Activated naive CD8-positive, alpha-beta T cell treated with anti-CD3 and anti-CD28 coated beads, Interleukin-2, amount 50 U/mL, for 16 hours (primary cell): ENCODE results near the gene NEK6.

ENCODE experiments used
- DNase-seq: peaks from one replicate; pipeline ENCODE4 v3.0.0-alpha.2; 2020; ENCODE audit warnings: low read depth, low spot score

Gene NEK6

DNA sequence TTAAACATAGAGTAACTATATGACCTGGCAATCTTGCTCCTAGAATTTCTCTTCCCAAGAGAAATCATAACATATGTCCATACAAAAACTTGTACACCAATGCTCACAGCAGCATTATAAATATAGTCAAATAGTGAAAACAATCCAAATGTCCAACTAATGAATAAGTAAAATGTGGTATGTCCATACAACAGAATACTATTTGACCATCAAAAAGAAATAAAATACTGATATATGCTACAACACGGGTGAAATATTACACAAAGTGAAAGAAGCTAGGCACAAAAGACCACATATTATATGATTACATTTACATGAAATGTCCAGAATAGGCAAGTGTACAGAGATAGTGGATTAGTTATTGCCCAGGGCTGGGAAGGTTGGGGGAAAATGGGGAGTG lies 116.1 kb downstream of the NEK6 start:
- no peak for DNase-seq

DNA sequence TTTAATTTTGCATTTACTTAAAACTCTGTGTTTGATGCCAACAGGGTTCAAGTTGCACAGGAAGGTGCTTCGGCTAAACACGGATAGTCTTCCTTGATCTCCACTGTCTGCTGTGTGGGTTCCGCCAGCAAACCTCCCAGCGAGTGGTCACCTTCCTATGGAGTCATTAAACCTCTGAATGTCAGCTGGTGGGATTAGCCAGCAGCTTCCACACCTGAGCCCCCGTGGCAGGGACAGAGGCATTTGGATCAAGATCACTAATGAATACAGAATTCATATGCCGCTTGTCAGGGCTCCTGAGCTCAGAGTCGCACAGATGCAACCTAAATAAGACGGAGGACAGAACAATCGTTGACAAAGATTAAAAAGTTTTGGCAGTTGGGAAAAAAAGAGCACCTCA lies 118.0 kb downstream of the NEK6 start:
- no peak for DNase-seq

DNA sequence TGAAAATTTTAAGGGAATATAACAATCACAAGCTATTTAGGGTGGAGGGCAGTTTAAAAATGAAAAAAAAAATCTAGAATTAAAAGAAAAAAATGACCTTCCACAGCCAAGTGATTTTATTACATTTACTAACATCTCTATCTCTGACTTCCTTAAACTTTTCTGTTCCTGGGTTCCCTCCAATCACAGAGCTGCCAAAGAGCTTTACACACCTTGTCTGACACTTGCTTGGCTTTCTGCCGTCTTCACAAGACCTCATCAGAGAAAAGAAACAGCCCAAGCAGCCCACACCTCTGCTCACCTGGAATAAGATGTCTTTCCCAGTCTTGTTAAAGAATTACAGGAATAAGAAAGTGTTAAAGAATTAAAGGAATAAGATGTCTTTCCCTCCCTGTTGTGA lies 118.6 kb downstream of the NEK6 start:
- no peak for DNase-seq

DNA sequence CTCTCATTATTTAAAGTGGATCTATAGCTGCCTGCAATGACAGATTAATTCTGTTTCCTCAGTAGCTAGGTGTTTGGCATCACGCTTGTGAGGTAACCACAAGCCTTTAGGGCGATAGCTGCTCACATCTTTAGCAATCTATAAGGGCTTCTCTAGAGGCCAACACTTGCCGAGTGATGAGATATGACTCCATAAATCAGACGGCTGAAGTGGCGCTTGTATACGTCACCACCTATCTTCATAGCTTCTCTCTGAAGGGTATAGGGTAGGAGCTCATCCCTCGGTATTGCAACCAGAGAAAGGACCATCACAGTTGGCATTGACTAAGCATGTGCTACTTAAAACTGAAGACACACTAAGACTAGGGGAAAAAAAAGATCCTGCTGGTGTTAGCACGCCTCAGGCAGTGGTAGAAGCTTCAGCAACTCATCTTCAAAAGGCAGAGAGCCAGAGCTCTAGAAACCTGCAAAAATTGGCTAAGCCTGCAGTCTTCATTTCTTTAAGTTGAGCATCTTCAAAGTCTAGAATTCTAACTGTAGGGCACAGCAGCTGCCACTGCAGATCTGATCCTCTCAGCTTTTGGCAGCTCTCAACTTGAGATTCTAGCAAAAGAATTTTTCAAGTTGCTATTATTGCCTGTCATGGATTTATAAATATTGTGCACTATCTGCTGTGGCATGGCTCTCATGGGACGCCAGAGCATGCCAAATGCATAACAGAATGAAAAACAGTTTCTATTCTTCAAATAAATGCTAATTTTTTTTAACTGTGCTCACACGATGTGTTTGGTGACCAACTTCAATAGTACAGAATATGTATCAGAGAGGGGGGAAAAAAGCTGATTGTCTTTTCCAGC lies 120.0 kb downstream of the NEK6 start:
- DNase-seq: no peak

DNA sequence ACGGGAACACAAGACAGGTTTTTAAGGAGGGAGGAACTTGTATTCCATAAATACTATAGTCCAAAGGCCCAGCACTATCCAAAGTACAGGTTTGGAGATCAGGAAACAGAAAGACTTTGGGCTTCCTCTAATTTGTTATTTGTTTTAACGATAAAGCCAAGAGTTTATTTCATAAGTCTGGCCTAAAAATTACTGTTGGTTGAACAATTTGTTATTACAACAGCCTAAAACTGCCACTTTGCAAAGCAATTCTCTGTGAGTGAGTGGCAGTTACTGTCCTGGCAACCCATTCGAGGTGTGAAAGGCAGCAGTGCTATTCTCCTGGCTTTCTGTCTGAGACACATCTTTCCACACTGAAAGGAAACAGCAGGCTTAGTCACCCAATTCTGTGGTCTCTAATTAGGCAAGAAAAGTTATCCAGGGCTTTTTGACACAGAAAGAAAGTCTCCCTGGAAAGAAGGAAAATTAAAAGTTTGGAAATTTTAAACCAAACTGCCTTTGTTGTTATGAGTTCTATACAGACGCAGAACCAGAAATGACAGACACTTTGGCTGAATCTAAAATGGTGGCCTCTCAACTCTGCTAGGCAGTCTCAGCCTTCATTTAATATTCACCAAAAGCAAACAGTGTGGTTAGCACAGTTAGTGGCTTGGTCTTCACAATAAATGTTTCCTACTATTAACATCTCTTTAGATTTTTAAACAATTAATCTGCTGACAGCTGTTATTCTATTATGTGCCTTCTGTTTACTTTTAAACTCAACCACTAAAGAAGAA lies 123.6 kb downstream of the NEK6 start:
- no peak for DNase-seq

DNA sequence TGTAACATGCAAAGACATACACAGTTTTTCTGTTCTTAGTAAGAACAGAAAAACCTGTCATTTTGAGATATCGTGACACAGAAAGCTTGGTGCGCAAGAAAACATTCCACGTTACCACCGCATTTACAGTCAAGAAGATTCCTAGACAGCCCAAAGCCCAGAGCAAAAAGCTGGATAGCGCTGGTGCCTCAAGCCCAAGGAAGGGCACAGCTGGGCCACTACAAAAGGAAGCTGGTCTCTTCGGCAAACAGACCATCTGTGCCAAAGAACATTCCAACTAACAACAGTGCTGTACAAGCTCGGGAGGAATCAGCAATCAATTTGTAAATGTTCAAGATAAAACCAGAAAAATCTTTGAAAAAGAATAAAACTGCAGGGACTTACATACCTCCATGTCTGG lies 126.5 kb downstream of the NEK6 start:
- DNase-seq: no peak

DNA sequence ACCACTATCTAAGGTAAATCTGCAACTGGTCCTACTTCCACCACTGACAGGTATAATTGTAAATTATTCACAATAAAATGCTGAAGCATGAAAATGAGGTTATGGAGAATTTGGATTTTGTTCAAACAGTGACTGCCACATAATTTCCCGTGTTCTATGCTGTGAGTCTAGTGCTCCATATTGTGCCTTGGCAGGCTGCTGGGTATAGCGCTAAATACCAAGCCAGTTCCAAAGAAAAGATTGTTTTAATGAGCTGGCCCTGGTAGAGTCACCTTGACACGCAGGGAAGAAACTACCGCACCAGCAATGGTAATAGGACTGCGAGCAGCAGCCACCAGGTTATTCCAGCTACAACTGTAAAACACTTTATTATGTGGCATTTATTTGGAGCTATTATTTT lies 127.1 kb downstream of the NEK6 start:
- DNase-seq: no peak

DNA sequence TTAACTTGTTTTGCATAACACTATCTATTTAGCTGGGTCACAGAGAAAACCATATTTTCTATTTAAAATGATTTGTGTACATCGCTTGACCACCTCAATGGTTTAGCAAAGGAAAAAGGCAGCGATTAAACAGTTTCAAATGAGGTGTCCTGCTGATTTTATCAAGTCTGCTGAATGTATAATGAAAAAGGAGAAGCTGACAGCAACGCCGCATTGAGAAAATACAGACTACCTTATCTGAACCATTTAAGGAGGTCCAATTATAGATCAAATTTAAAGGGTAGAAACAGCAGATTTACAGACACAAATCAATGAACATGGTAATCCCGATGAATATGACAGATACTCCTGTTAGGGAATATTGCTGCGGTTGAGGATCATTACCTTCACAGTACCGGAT lies 127.9 kb downstream of the NEK6 start:
- DNase-seq: no peak

DNA sequence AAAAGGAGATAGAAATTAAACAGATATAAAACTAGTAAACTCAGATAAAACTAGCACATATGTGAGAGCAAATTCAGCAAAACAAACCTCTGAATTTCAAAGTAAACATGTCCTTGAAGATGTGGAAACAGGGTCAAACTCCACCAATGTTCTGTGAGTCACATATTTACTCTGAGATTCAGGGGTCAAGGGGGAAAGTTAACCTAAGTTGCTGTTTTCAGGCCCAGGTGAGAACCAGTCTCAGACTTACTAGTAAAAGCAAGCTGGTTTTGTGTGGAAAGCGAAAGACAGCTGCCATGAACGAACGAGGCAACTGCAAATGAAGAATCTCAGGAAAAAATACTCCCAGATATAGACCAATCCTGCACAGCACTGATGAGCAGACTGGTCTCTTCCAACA lies 128.5 kb downstream of the NEK6 start:
- DNase-seq: no peak

DNA sequence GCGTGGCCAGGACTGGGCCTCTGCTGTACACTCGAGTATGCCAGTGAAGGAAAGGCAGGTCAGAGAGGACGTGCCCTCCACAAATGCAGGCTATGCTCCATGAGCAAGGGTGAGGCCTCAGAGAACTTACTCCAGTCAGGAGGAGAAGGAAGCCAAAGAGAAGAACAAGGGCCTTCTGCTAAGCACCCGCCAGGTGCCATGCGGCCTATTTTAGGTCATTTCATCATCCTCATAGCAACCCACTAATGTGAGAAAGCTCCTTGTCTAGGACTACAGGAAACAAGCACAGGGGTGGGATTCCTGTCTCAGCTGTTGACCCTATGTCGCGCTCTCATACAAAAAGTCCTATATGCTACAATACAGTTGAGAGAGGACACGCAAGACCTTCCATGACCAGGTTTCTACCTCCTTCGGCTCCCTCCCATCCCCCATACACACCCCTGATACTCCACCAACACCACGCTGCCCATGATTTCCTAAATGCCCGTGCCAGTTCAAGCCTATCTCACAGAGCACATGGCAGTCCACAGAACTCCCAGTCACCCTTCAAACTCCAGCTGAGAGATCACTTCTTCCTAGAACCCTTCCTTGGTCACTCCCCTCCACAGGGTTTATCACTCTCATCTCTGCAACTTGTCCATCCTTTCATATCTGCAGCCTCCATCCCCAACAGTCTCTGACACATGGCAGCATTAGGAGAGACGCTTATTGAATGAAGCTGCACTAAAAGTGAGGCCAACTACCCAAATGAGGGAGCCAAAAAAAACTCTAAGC lies 130.7 kb downstream of the NEK6 start:
- no peak for DNase-seq

DNA sequence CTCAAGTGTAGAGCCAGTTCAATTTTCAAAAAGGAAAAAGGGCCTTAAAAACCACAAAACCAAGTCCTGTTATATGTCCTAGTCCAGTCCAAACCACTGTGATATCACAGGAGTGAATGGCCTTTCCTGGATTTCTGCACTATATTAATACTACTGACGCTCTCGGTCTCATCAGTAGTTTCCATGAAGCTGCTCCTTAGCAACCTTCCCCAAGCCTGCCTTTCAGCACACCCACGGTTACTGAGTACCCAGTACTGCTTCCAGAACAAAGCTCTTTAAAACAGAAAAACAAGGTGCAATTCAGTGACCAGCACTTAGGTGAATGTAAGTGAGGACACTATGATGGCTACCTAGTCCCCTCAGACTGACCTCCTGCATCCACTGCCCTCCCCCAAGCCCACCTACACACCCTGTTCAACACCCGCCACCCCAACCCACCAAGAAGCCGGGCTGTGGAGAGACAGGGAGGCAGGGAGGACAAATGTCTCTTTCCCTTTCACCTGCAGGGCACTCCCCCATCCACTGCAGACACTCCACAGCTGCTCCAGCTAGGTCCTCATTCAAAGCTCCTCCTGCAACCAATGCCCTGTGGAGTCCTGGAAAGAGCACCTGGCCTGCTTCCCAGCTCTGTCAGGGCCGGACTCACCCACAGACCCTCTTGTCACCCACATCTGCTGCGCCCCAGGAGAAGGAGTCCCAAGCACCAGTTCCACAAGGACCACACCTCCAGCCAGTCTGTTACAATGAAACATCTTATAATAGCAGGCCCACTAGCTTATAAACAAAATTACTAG lies 131.6 kb downstream of the NEK6 start:
- DNase-seq: no peak

DNA sequence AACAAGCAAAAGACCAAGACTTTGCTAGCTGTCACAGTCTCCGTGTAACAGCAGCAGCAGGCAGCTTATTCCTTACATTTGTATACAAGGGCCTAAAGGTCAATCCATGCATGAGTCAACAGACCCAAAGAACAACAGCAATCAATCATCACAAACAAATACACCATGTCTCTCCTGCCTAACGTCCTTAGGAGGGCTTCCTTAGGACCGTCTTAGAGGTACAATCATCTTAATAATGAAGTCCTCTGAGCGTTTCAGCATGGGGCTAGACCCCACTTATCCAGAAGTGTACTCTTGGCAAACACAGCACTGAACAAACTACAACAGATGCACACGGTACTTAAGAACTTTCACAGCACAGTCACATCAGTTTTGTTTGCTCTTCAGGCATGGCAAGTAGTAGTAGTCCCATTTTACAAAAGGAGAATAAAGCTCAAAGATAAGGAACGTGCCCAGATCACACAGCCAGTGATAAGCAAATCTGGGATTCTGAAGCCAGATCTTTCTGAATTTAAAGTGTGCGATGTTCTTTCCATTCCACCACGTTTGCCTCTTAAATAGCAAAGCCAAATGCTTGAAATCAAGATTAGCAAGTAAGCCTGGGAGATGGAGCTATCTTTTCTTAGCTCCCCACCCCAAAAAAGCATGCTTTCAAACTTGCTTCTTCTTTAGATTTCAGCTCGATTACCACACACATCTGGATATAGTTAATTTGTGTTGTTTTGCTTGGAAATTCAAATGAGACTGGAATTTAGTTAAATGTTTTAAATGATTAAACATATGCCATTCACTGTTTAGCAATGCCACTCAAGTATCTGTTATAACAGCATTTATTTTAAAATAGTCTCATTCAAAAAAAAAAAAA lies 133.3 kb downstream of the NEK6 start:
- DNase-seq: no peak

DNA sequence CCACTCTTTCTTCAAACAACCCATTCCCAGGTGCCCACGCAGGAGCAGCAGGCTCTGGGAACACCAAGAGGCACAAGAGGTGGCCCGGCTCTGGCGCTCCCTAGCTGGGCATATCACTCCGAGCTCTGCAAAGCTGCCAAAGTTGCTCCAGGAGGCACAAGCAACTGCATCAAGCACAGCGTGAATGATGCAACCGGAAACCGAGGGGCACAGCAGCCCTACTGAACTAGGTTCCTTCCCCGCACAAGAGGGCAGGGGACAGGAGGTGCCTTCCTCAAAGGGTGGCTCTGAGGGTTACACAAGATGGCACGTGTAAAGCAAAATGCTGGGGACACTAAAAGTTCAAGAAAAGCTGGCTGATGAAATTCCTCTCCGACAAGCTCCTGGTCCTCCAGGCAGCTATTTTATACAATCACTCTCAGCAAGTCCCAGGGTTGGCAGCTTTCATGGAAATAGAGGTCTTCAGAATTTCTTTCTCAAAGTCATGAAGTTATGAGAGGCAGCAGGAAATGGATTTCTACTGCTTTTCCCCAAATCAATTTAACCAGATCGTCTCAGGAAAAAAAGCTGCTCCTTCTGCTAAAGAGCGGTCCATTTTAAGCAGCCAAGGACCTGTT lies 134.6 kb downstream of the NEK6 start:
- DNase-seq: no peak

DNA sequence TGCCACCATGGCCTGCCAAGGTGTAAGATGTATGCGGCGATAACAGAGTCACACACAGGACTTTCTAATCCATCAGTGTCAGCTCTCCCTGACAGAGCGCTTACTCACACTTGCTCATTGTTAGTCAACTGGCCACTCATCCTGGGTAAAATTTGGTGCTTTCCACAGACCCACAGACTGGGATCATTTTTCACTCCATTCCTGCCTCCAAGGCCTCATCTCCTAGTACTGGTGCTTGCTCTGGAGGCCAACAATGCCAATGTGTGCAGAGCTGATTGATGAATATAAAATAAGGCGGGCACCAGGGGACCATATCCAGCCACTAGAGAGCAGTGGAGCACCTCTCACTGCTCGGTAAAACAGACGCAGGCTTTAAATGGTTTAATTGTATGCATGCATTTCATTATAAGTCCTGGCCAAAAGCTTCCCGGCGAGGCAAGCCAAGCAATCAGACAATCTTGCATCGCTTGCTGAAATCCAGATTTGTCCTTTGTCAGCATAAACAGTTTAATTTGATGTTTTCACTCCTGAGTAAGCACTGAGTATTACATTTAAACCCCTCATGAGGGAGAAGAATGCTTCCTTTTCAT lies 135.2 kb downstream of the NEK6 start:
- no peak for DNase-seq

DNA sequence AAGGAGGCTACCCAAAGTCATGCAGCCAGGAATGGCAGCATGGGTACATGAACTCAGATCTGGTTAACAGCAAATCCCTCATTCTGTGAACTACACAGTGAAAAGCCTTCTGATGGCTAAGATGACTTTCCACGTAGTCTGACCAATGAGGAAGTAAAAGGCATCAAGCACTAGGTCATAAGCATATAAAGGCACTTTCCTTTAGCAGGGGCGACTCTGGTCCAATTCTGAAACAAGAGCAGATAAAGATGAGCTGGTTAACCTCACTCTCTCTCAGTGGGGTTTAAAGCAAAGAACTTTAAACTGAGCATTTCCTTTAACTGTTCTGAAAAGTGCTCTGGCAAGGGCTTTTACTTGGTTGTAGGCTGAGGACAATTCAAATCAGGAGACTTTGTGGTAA lies 136.4 kb downstream of the NEK6 start:
- DNase-seq: no peak

DNA sequence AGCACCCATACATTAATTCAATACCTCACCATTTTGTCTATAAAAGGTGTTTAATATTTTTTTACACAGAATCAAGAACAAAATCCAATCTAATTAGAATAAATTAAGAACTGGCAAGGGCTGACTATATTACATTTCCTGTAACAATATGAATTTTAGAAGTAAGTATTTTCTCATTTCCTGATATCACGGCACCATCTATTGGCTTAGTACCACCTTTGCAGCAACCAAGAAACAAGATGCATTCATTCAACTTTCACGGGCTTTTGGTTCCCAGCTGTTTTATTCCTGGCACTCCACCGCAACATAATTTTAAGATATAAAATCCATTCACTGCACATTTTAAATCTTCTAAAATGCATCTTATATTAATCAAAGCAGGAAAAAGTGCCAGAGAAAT lies 136.8 kb downstream of the NEK6 start:
- no peak for DNase-seq

DNA sequence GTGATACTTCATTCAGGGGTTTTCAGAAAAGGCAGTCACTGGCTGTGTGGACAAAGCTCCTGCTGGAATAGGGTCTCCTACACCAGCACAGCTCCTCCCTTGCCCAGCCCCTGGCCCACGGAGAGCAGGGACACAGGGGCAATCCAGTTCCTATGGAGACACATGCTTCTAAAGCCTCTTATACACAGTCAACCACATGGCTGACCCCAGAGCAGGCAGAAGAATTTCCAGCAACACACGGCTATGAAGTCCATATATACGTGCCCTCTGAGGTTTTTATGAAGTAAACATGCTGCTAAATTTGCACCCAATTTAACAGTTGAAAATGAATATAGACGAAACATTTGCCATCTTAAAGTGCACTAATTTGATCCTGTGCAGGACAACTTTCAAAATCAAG lies 138.1 kb downstream of the NEK6 start:
- no peak for DNase-seq

DNA sequence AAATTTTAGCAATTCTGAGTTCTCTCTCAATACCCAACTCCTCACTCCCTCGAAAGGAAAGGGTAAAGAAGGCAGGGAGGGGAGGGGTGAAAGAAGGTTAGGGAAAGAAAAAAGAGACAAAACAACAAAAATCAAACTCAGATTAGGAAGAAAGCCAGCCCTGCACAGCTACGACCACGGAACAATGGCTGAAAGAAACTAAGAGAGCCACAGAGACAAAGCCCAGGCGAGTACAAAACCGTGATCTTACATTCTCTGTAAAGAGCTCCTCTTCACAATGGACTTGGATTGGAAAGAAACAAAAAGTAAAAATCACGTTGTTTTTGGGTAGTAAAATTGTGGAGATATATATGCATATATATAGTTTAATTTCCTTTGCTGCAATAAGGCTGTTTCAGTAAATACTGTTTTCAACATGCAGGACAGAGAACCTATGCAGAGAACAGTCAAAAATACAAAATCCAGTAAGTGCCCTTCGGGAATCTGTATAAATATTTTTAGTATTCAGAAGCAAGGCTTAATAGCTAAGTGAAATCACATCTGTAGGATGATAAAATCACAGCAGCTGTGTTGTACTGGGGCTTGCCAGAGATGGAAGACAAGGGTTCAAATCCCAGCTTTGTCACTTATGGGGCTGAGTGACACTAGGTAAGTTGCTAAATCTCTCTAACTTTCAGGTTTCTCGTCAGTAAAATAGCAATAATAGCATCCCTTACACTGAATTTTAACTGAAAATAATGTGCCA lies 140.6 kb downstream of the NEK6 start:
- no peak for DNase-seq

DNA sequence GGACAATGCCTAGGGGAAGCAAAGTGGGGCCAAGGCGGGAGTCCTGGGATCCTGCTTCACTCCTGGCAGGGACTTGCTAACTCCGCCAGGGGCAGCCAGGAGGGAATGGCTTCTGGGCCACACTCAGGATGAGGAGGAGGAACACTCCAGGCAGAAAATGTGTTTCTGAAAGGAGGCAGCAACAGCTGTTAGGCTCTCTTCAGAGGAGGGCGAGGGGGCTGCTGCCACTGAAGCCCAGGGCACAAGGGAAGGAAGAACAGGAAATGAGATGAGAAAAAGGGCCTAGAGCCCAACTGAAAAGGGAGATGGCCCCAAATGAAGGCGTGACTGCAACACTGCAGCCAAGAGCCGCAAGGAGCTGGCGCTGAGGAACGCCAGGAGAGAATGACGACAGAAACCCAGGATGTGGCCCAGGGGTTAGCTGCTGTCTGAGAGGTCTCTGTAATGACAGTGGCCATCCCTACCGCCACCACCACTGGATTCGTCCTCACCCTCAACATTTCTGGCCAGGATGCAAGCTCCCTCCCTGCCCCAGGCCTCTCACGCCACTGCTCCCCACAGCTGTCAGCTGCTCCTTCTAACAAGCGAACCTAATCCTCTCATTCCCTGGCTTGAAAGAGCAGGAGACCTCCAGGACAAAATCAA lies 141.7 kb downstream of the NEK6 start:
- no peak for DNase-seq
